Transverse colon (tissue), 4 donors: ENCODE measurements around the gene C9orf50. TPM values are rescaled to one million over a fixed set of nuclear protein-coding genes. Genes with fewer than 3 reads are reported as not detected.
"Not testable (repeated sequence)": the region's sequence is repeated elsewhere in the genome, so short reads cannot be mapped to it uniquely, and the experiment has no call there.

Experiments
- DNase-seq: peaks from one replicate; pipeline ENCODE4 v3.0.0-alpha.2; 2019
- H3K27ac ChIP-seq, 4 donors: fragments of 200-600 bp; sonication (generic); 2 replicates each; pipeline ENCODE4 v1.5.1; 2016 to 2018; ENCODE audit warnings: inconsistent platforms in 4 of 4
- H3K27me3 ChIP-seq: fragments of 200-600 bp; sonication (generic); 2 replicates; pipeline ENCODE4 v1.5.1; 2017; ENCODE audit warnings: inconsistent platforms
- H3K36me3 ChIP-seq, 4 donors: fragments of 200-600 bp; sonication (generic); 2 replicates each; pipeline ENCODE4 v1.5.1; 2017 to 2019; ENCODE audit warnings: inconsistent platforms in 4 of 4
- H3K4me1 ChIP-seq, 4 donors: fragments of 200-600 bp; sonication (generic); 2 replicates each; pipeline ENCODE4 v1.5.1; 2017 to 2020; ENCODE audit warnings: inconsistent platforms in 4 of 4
- H3K4me3 ChIP-seq, 4 donors: fragments of 200-600 bp; sonication (generic); 1 replicate in 1 of 4; 2 replicates in 3 of 4; pipeline versions ENCODE4 v1.5.1 to v1.6.1; 2017 to 2019; ENCODE audit warnings: inconsistent platforms in 4 of 4
- H3K9me3 ChIP-seq, 2 donors: fragments of 200-600 bp; sonication (generic); 2 replicates each; pipeline ENCODE4 v1.5.1; 2017 to 2019; ENCODE audit warnings: inconsistent platforms in 2 of 2
- EP300 ChIP-seq: sonication (generic); formaldehyde crosslinking; IDR thresholded peaks from one replicate; pipeline ENCODE4 v1.6.1; 2017; ENCODE audit warnings: antibody characterized with exemption, low read depth
- POLR2A ChIP-seq: fragments of 450-650 bp; IDR thresholded peaks from one replicate; pipeline ENCODE4 v1.6.1; 2016; ENCODE audit warnings: antibody characterized with exemption, mild to moderate bottlenecking, moderate library complexity
- POLR2AphosphoS5 ChIP-seq, 3 donors: sonication (generic); formaldehyde crosslinking; IDR thresholded peaks; one replicate each; pipeline ENCODE4 v1.6.1; 2016; ENCODE audit warnings: antibody characterized with exemption in 3 of 3
- WGBS, 2 donors: methylation state at CpG; one replicate each; pipeline ENCODE4 v1.1.5; 2018; ENCODE audit warnings: low coverage in 1 of 2; 5-methylcytosine and 5-hydroxymethylcytosine counted together
- in situ Hi-C, 4 donors: fragments of 200-750 bp; cut with MboI; loops; one replicate each; pipeline versions ENCODE4 v1.15.0 to v1.15.1; 2017; ENCODE audit warnings: low sequenced_read_pairs in 3 of 4, low pct_ligation_motif_present in 1 of 4, low pct_unique_long_range_greater_than_20kb in 1 of 4
- intact Hi-C: fragments of 100-400 bp; cut with DNase I; formaldehyde crosslinking; loops from one replicate; pipeline ENCODE4 v1.15.1; 2023; ENCODE audit warnings: low total_unique reads
- total RNA-seq, 4 donors: library from RNA; depleted of rRNA; stranded (reverse); fragments of >200 nt; gene quantifications; one replicate each; pipeline ENCODE4 v1.1.0, GENCODE V29; 2016
- TF ChIP-seq, protein P1 (sequence below), 5 experiments: fragments of 200-600 bp in 3 of 5; fragments of 450-650 bp in 2 of 5; sonication (generic) in 3 of 5; IDR thresholded peaks; 1 replicate in 2 of 5; 2 replicates in 3 of 5; pipeline ENCODE4 v1.5.1; 2016 to 2017; ENCODE audit warnings: antibody characterized with exemption in 5 of 5, inconsistent platforms in 3 of 5, mild to moderate bottlenecking in 2 of 5, moderate library complexity in 1 of 5

Gene C9orf50
- total RNA-seq, 4 donors from 2014 or later = not detected

DNA sequence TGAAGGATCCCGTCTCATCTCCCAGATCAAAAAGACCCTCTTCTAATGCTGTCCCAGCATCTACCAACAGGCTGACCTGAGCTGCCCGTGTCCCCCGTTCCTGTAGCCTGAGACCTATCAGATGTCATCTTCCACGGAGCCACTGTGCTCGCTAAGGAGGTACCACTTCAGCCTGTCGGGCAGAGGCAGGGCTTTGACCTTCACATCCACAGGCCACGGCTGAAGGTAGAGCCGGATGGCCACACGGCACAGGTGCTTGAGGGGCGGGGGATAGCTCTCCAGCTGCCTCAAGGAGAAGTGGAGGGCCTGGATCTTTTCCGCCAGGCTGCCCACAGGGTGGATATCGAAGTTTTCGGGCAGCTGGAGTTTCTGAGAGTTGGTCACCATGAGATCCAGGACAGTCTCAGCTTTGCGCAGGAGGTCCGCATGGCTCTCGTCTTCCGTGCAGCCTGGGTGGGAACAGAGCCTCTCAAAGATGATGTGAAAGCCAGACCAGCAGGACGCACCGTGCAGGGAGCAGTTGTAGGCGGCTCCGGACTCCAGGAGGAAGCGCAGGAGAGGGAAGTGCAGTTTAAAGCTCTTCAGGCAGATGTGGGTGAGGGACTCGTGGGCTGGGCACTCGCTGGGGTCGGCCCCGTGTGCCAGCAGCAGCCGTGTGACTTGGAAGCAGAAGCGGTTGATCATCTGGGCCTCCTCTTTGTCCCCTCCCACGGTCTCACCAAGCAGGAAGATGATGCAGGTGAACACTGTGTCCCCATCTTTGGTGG lies 17.0 kb upstream of the C9orf50 start:
- in situ Hi-C loops (no loop called here), intact Hi-C loops (no loop called here)
- H3K36me3 ChIP-seq = peaks cover 0 to 22% (median 8%) of the 10 kb centered on the region in 4 donors
- peaks cover 12 to 23% (median 17%) of the 10 kb centered on the region in 4 donors for H3K4me1 ChIP-seq
- TF ChIP-seq, protein P1, sequence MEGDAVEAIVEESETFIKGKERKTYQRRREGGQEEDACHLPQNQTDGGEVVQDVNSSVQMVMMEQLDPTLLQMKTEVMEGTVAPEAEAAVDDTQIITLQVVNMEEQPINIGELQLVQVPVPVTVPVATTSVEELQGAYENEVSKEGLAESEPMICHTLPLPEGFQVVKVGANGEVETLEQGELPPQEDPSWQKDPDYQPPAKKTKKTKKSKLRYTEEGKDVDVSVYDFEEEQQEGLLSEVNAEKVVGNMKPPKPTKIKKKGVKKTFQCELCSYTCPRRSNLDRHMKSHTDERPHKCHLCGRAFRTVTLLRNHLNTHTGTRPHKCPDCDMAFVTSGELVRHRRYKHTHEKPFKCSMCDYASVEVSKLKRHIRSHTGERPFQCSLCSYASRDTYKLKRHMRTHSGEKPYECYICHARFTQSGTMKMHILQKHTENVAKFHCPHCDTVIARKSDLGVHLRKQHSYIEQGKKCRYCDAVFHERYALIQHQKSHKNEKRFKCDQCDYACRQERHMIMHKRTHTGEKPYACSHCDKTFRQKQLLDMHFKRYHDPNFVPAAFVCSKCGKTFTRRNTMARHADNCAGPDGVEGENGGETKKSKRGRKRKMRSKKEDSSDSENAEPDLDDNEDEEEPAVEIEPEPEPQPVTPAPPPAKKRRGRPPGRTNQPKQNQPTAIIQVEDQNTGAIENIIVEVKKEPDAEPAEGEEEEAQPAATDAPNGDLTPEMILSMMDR (IDR thresholded peaks at IDR 0.05) = no peak
- TF ChIP-seq EP300 = no peak
- TF ChIP-seq POLR2A = no peak
- TF ChIP-seq POLR2AphosphoS5 (IDR thresholded peaks at IDR 0.05) = no peak
- H3K27ac ChIP-seq = no peak overlapping the region
- 83 to 86% methylated on average over 1 to 22 of the region's 29 CpGs for WGBS, 2 donors
- H3K27me3 ChIP-seq = no peaks in the 10 kb centered on the region
- no peak for DNase-seq
- no peaks in the 10 kb centered on the region for H3K9me3 ChIP-seq
- H3K4me3 ChIP-seq = no peak overlapping the region

DNA sequence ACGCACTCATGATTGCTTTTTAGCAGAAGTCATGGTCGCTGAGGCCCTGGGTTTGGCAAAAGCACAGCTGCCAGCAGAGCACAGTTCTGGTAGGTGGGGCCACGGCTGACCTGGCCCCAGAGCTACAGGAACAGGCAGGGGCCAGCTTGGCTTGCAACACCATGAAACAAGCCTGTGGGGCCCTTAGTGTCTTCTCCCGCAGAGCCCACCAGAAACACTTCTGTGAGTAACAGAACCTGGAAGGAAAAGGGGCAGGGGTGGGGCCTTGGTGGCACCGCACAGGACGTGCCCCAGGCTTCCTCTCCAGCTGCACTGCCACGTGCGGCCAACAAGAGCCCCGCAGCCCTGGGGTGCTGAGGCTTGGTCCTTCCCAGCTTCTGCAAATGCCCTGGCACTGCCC lies 16.2 kb upstream of the C9orf50 start:
- 56% methylated on average over 4 of the region's 9 CpGs; no CpG with 5 or more reads in 1 of the 2 donors for WGBS, 2 donors
- H3K4me1 ChIP-seq = peaks cover 11 to 18% (median 13%) of the 10 kb centered on the region in 4 donors
- no peaks in the 10 kb centered on the region for H3K9me3 ChIP-seq
- no peak for TF ChIP-seq POLR2A
- TF ChIP-seq, protein P1 (IDR thresholded peaks at IDR 0.05) = no peak
- no peak for TF ChIP-seq POLR2AphosphoS5 (IDR thresholded peaks at IDR 0.05)
- TF ChIP-seq EP300 = no peak
- peaks cover 0 to 22% (median 8%) of the 10 kb centered on the region in 4 donors for H3K36me3 ChIP-seq
- H3K27me3 ChIP-seq = no peaks in the 10 kb centered on the region
- intact Hi-C loops (no loop called here), in situ Hi-C loops (no loop called here)
- DNase-seq = no peak
- no peak overlapping the region for H3K4me3 ChIP-seq
- no peak overlapping the region for H3K27ac ChIP-seq

DNA sequence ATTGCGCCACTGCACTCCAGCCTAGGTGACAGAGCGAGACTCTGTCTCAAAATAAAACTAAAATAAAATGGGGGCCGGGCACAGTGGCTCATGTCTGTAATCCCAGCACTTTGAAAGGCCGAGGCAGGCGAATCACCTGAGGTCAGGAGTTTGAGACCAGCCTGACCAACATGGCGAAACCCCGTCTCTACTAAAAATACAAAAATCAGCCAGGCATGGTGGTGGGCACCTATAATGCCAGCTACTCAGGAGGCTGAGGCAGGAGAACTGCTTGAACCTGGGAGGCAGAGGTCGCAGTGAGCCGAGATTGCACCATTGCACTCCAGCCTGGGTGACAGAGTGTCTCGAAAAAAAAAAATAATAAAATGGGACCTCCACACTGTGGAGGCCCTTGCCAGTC lies 15.4 kb upstream of the C9orf50 start:
- H3K27me3 ChIP-seq, H3K27ac ChIP-seq, H3K9me3 ChIP-seq, intact Hi-C loops, in situ Hi-C loops, DNase-seq, H3K4me3 ChIP-seq: not testable (repeated sequence)
- whole genome bisulfite sequencing, 2 donors = 87 to 100% methylated on average over 1 to 10 of the region's 10 CpGs
- Histone ChIP-seq H3K36me3 (peaks cover 0 to 22% (median 8%) of the 10 kb centered on the region in 4 donors), H3K4me1 (peaks cover 10 to 21% (median 12%) of the 10 kb centered on the region in 4 donors)

DNA sequence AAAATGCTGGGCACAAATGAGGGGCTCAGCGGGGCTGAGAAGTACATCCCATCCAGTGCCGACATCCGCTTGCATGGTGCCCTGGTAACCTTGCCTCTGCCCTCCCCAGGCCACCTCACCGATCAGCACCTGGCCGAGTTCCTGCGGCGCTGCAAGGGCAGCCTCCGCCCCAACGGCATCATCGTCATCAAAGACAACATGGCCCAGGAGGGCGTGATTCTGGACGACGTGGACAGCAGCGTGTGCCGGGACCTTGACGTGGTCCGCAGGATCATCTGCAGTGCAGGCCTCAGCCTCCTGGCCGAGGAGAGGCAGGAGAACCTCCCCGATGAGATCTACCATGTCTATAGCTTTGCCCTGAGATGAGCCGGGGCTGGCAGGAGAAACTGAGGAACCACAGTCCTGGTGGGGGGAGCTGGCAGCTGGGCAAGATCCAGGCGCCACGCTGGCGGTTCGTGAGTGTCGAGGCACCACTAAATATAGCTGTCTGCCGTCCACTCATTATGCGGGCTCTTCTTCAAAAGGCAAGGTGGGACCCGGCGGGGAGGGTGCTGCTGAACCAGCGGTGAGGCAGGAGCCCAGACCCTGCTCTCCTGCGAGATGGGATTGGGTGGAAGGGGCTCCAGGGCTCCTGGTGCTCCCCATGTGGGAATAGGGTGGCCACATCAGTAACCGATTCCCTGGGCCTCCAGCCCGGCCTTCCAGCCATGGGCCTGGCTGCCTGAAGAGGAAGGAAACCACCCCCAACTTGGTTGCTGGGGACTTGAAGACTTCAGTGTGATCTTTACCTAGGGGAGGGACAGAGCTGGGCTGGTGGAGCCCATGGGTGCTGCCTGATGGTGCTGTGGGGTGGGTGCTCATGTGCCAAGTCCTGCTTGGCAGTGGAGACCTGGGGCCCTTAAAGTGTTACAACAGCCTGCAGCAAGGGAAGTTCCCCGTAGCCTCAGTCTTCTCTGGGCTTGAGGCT lies 14.5 kb upstream of the C9orf50 start:
- Histone ChIP-seq H3K4me1 (peaks cover under 1 to 20% (median 8%) of the 10 kb centered on the region in 4 donors), H3K9me3 (no peaks in the 10 kb centered on the region), H3K36me3 (peaks cover 0 to 22% (median 8%) of the 10 kb centered on the region in 4 donors), H3K27me3 (no peaks in the 10 kb centered on the region), H3K27ac (no peak overlapping the region), H3K4me3 (no peak overlapping the region)
- no peak for DNase-seq
- intact Hi-C loops = no loop called here
- 90% methylated on average over 34 of the region's 34 CpGs; no CpG with 5 or more reads in 1 of the 2 donors for WGBS, 2 donors
- TF ChIP-seq, protein P1 (IDR thresholded peaks at IDR 0.05) = no peak
- TF ChIP-seq POLR2A (no peak), EP300 (no peak), POLR2AphosphoS5 (IDR thresholded peaks at IDR 0.05) (no peak)
- in situ Hi-C loops = no loop called here
